Measurements from ENCODE around the gene VPS13D. TPM values are rescaled to one million over a fixed set of nuclear protein-coding genes. Genes with fewer than 3 reads are reported as not detected.

VPS13D gene
- total RNA-seq, 1 experiment from 2014 or later: 20.2 TPM

- Mint-ChIP-seq H3K27ac (no peak overlapping the region; a peak in 1 of 7 replicates), H3K27me3 (ENCODE audit: low read depth) (no peaks in the 10 kb centered on the region), H3K4me1 (peaks cover 31 to 39% of the 10 kb centered on the region in 2 experiments), H3K9me3 (no peaks in the 10 kb centered on the region), H3K4me3 (no peak overlapping the region), H3K36me3 (ENCODE audit: insufficient read depth in 1 of 3, low read depth in 3 of 3) (peaks cover 12 to 40% (median 39%) of the 10 kb centered on the region in 3 experiments; a peak in 6 of 7 replicates)
- no peaks in the 10 kb centered on the region for H3K79me1 ChIP-seq (ENCODE audit: insufficient read depth, low read depth, low read length, poor library complexity, severe bottlenecking)
- H4K20me1 ChIP-seq (ENCODE audit: control insufficient read depth, insufficient read depth, insufficient read length): no peaks in the 10 kb centered on the region
- peaks cover 11% of the 10 kb centered on the region; the same call in 1 of the 2 replicates for H3K4me1 ChIP-seq (ENCODE audit: insufficient read depth, low read length)
- TF ChIP-seq CTCF (conservative IDR thresholded peaks at IDR 0.05): no peak
- no peak overlapping the region for H3K27ac ChIP-seq (ENCODE audit: insufficient read length, low read depth, low read length)
- H3K18ac ChIP-seq (ENCODE audit: insufficient read length, low read depth, low read length): no peak overlapping the region
- H4K91ac ChIP-seq (ENCODE audit: insufficient read length, low read depth, low read length): no peak overlapping the region
- no peak overlapping the region for H3K4ac ChIP-seq (ENCODE audit: low read depth, low read length)
- no peak overlapping the region for H3K23ac ChIP-seq (ENCODE audit: insufficient read length, low read depth, low read length)
- H2BK120ac ChIP-seq (ENCODE audit: low read depth, low read length, poor library complexity, severe bottlenecking): no peak overlapping the region
- no peak overlapping the region for H2BK5ac ChIP-seq (ENCODE audit: insufficient read length, low read length)
- no peak for DNase-seq
- H3K27me3 ChIP-seq (ENCODE audit: insufficient read depth, low read length): no peaks in the 10 kb centered on the region
- no peaks in the 10 kb centered on the region for H3K9me3 ChIP-seq (ENCODE audit: control insufficient read depth, low read depth, low read length)
- no peaks in the 10 kb centered on the region for H3K79me2 ChIP-seq (ENCODE audit: insufficient read depth, low read length)
- H3K4me2 ChIP-seq (ENCODE audit: insufficient read depth, insufficient read length, low read length): no peak overlapping the region
- H3K56ac ChIP-seq (ENCODE audit: insufficient read length, low read depth, low read length): no peak overlapping the region
- no peak overlapping the region for H4K8ac ChIP-seq (replicated peaks; ENCODE audit: insufficient read length, low read depth, low read length)
- H2BK20ac ChIP-seq (ENCODE audit: low read depth, low read length, poor library complexity, severe bottlenecking): no peak overlapping the region
- H2AK5ac ChIP-seq (ENCODE audit: insufficient read length, low read length): no peak overlapping the region
- H2AFZ ChIP-seq (ENCODE audit: low read length): no peak overlapping the region
- H4K5ac ChIP-seq (ENCODE audit: insufficient read length, low read depth, low read length): no peak overlapping the region
- H2BK15ac ChIP-seq (ENCODE audit: low read depth, low read length): no peak overlapping the region
- no peak overlapping the region for H3K14ac ChIP-seq (ENCODE audit: insufficient read depth, low read length)
- H3K23me2 ChIP-seq (ENCODE audit: insufficient read length, low read depth, low read length, poor library complexity, severe bottlenecking): no peaks in the 10 kb centered on the region
- H3T11ph ChIP-seq (ENCODE audit: low read length): no peak overlapping the region
- no peak overlapping the region for H3K9ac ChIP-seq (ENCODE audit: extremely low read depth, insufficient read length, low read length)
- no peak overlapping the region for H2BK12ac ChIP-seq (ENCODE audit: insufficient read length, low read depth, low read length)
Observed at GRCh38 chr1:12245733-12246132, 15.9 kb downstream of the VPS13D start.

Data from H9 (cell line).